Measurements from ENCODE around the gene SLIRP. TPM values are rescaled to one million over a fixed set of nuclear protein-coding genes. Genes with fewer than 3 reads are reported as not detected.

Gene SLIRP
- total and polyA plus RNA-seq, 2 of the 4 experiments (the other 2 are of a cell fraction): 226 to 244 TPM

DNA sequence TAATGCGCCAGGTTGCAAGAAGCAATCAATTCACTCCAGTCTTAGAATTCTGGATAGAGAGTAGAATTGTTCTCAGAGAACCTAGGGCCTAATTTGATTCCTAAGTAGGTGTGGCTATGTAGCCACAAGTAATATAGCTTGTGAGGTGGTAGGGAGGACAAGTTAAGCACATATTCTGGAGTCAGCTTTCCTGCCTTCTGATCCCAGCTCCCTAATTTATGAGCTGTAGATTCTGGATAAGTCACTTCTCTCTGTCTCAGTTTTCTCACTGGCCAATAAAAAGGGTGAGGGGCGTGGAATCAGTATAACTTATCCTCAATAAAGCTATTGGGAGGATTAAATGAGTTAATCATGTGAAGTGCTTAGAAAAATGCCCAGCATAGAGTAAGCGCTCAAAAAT, 56.1 kb downstream of the SLIRP start:
- Histone ChIP-seq H3K14ac (replicated peaks; ENCODE audit: low read depth, low read length) (no peak overlapping the region), H3K9ac (ENCODE audit: low read depth, low read length) (no peak overlapping the region), H3K56ac (ENCODE audit: extremely low read depth, insufficient read depth, low read length) (no peak overlapping the region), H3K4me3 (ENCODE audit: insufficient read depth, low read depth, low read length) (no peak overlapping the region), H2AK5ac (ENCODE audit: low read depth, low read length) (no peak overlapping the region), H2AFZ (replicated peaks; ENCODE audit: low read length, poor library complexity) (no peak overlapping the region), H3K4me2 (ENCODE audit: low read depth, low read length) (no peak overlapping the region), H2AK9ac (replicated peaks; ENCODE audit: low read depth, low read length, poor library complexity) (no peak overlapping the region), H3K79me1 (ENCODE audit: low read depth in 1 of 2, low read length in 2 of 2) (peaks cover 7 to 20% of the 10 kb centered on the region in 2 experiments), H4K5ac (ENCODE audit: low read depth, low read length) (no peak overlapping the region), H4K91ac (ENCODE audit: insufficient read depth, low read depth, low read length) (no peak overlapping the region), H2BK20ac (ENCODE audit: low read depth, low read length) (no peak overlapping the region), H3K4me1 (ENCODE audit: control insufficient read depth, insufficient read depth, low read length) (peaks cover 2% of the 10 kb centered on the region; the same call in 1 of the 2 replicates), H3K4ac (ENCODE audit: low read depth, low read length) (no peak overlapping the region), H3K9me1 (ENCODE audit: insufficient read depth, low read length) (peaks cover 3% of the 10 kb centered on the region; the same call in 1 of the 2 replicates), H2BK5ac (ENCODE audit: low read depth, low read length, poor library complexity, severe bottlenecking) (no peak overlapping the region), H3K9me3 (ENCODE audit: control insufficient read depth, insufficient read depth, low read length) (no peaks in the 10 kb centered on the region), H3K18ac (ENCODE audit: low read depth, low read length) (no peak overlapping the region), H2BK15ac (ENCODE audit: low read depth, low read length) (no peak overlapping the region), H4K20me1 (ENCODE audit: insufficient read depth, low read length) (peaks cover 8% of the 10 kb centered on the region), H3K27me3 (ENCODE audit: control insufficient read depth, insufficient read depth, low read length) (no peaks in the 10 kb centered on the region), H3K27ac (ENCODE audit: insufficient read depth, low read length) (no peak overlapping the region), H4K8ac (ENCODE audit: low read depth in 2 of 2, low read length in 2 of 2) (no peak overlapping the region), H2BK120ac (ENCODE audit: low read depth, low read length) (no peak overlapping the region), H3K23ac (ENCODE audit: low read depth, low read length) (no peak overlapping the region), H3K36me3 (ENCODE audit: control insufficient read depth, insufficient read depth, low read length) (no peaks in the 10 kb centered on the region)
- ATAC-seq (ENCODE audit: low read depth) (no peak), DNase-seq (no peak)
- CTCF ChIA-PET: no interaction called here
- in situ Hi-C loops (cut with MboI; ENCODE audit: low sequenced_read_pairs) (no loop called here), intact Hi-C loops (cut with micrococcal nuclease) (loop anchor here (5.0 kb wide), 1 partner anchor 803 kb away; no protein-coding TSS in a partner anchor), dilution Hi-C loops (cut with HindIII; ENCODE audit: low sequenced_read_pairs, unreplicated experiment) (no loop called here)
- WGBS, 2 experiments (ENCODE audit: extremely low coverage in 2 of 2, insufficient read length in 1 of 2): no CpG with 5 or more reads among the region's 3 CpGs
- BruUV-seq (replicated peaks): no TSS peak
- TF ChIP-seq BHLHE40 (IDR thresholded peaks at IDR 0.05; ENCODE audit: low read depth, low read length): no peak
- TF ChIP-seq POLR2A (IDR thresholded peaks at IDR 0.05; ENCODE audit: low read depth, low read length): no peak
- no peak for TF ChIP-seq SMC3 (IDR thresholded peaks at IDR 0.05; ENCODE audit: low read depth, low read length)
- TF ChIP-seq CHD1 (IDR thresholded peaks at IDR 0.05; ENCODE audit: low read depth, low read length): no peak
- TF ChIP-seq MXI1 (IDR thresholded peaks at IDR 0.05; ENCODE audit: borderline replicate concordance, low read depth, low read length): no peak
- TF ChIP-seq, protein P1, sequence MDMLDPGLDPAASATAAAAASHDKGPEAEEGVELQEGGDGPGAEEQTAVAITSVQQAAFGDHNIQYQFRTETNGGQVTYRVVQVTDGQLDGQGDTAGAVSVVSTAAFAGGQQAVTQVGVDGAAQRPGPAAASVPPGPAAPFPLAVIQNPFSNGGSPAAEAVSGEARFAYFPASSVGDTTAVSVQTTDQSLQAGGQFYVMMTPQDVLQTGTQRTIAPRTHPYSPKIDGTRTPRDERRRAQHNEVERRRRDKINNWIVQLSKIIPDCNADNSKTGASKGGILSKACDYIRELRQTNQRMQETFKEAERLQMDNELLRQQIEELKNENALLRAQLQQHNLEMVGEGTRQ (IDR thresholded peaks at IDR 0.05; ENCODE audit: low read depth, low read length): no peak
- TF ChIP-seq CEBPB (IDR thresholded peaks at IDR 0.05; ENCODE audit: low read depth, low read length): no peak
- TF ChIP-seq RAD21 (IDR thresholded peaks at IDR 0.05; ENCODE audit: low read length): no peak
- POLR2A ChIA-PET (ENCODE audit: unreplicated experiment): no interaction called here

Other genes with a start within 250 kb of the SLIRP start
- under 0.01 TPM in 2 replicates for gene ISM2, start 209.3 kb upstream of the SLIRP start, total RNA-seq (2012; rRNA removed)
- 0.12 and 0.19 TPM in 2 replicates for gene ISM2, start 209.3 kb upstream of the SLIRP start, polyA plus RNA-seq (2012; rRNA removed)
- 68.3 and 100.0 TPM in 2 replicates for gene SPTLC2, start 91.5 kb upstream of the SLIRP start, total RNA-seq (2012; rRNA removed)
- gene SPTLC2, start 91.5 kb upstream of the SLIRP start, polyA plus RNA-seq (2012; rRNA removed): 16.8 and 22.6 TPM in 2 replicates
- 9.2 and 10.8 TPM in 2 replicates for gene ALKBH1, start 80 bp upstream of the SLIRP start, total RNA-seq (2012; rRNA removed)
- 9.6 and 10.0 TPM in 2 replicates for gene ALKBH1, start 80 bp upstream of the SLIRP start, polyA plus RNA-seq (2012; rRNA removed)
- 30.6 and 50.3 TPM in 2 replicates for gene SNW1, start 53.1 kb downstream of the SLIRP start, total RNA-seq (2012; rRNA removed)
- 28.2 and 29.2 TPM in 2 replicates for gene SNW1, start 53.1 kb downstream of the SLIRP start, polyA plus RNA-seq (2012; rRNA removed)
- gene ADCK1, start 92.0 kb downstream of the SLIRP start, total RNA-seq (2012; rRNA removed): 1.1 and 1.6 TPM in 2 replicates
- 3.6 and 4.6 TPM in 2 replicates for gene ADCK1, start 92.0 kb downstream of the SLIRP start, polyA plus RNA-seq (2012; rRNA removed)